Amygdala (tissue), 56 donors: ENCODE results near the gene KLHL35.

Source experiments
- DNase-seq, 56 donors: peaks; one replicate each; lab custom pipeline; 2025; lab: John Stamatoyannopoulos, UW

The KLHL35 gene

GRCh38 chr11:75432911-75433321 is at the start of gene KLHL35:
KLHL35 (minus strand) TSS chr11:75433203; CDS start chr11:75430629, 2,574 bp downstream.
- peak in 33 of 56 donors; percentile 10 to 71 (median 34) for DNase-seq

- no peak for DNase-seq
Measured at GRCh38 chr11:75481922-75482606, 49.1 kb upstream of the KLHL35 start.

- no peak for DNase-seq
Measured at GRCh38 chr11:75481223-75481921, 48.4 kb upstream of the KLHL35 start.

- DNase-seq = no peak
Measured at GRCh38 chr11:75480185-75481175, 47.5 kb upstream of the KLHL35 start.

- no peak for DNase-seq
Measured at GRCh38 chr11:75479597-75480145, 46.7 kb upstream of the KLHL35 start.

GRCh38 chr11:75478783-75479596 is 46.0 kb upstream of the KLHL35 start:
- DNase-seq = no peak

GRCh38 chr11:75477614-75477935 is 44.6 kb upstream of the KLHL35 start:
- DNase-seq = no peak

GRCh38 chr11:75476739-75477613 is 44.0 kb upstream of the KLHL35 start:
- no peak for DNase-seq

- peak in 3 of 56 donors; percentile 12 to 31 (median 31) for DNase-seq
Measured at GRCh38 chr11:75475767-75476650, 43.0 kb upstream of the KLHL35 start.

GRCh38 chr11:75474878-75475766 is 42.1 kb upstream of the KLHL35 start:
- DNase-seq = peak in 2 of 56 donors; percentile 13 to 31

- no peak for DNase-seq
Measured at GRCh38 chr11:75474240-75474639, 41.2 kb upstream of the KLHL35 start.

GRCh38 chr11:75473684-75474083 is 40.7 kb upstream of the KLHL35 start:
- DNase-seq = no peak

- no peak for DNase-seq
Measured at GRCh38 chr11:75472081-75472732, 39.2 kb upstream of the KLHL35 start.

- DNase-seq = no peak
Measured at GRCh38 chr11:75471176-75471973, 38.4 kb upstream of the KLHL35 start.

GRCh38 chr11:75470476-75471080 is 37.6 kb upstream of the KLHL35 start:
- DNase-seq = no peak
